ENCODE results near the gene BCAS1.

- no peak for TF ChIP-seq CTCF (IDR thresholded peaks at IDR 0.05 in 8 of 11, conservative IDR thresholded peaks at IDR 0.05 in 3 of 11)
- no peak for TF ChIP-seq POLR2AphosphoS5 (IDR thresholded peaks at IDR 0.05)
Observed at GRCh38 chr20:53904261-53904660, 166.1 kb downstream of the BCAS1 start.
